Measurements from ENCODE around the gene MYEF2.

- TF ChIP-seq CTCF (IDR thresholded peaks at IDR 0.05) (no peak), POLR2AphosphoS5 (IDR thresholded peaks at IDR 0.05) (no peak)
These were observed 56.2 kb downstream of the MYEF2 start for GRCh38 chr15:48121849-48122248.
